ENCODE results near the gene MFNG.

GRCh38 chr22:37459206-37459605, 27.0 kb downstream of the MFNG start:
- no peak for TF ChIP-seq CTCF (IDR thresholded peaks at IDR 0.05)
- no peak for TF ChIP-seq POLR2A (IDR thresholded peaks at IDR 0.05)
- TF ChIP-seq POLR2AphosphoS5 (IDR thresholded peaks at IDR 0.05) = no peak

Data from upper lobe of left lung (tissue), 4 donors.